ENCODE results near the gene OCRL.
"Not testable (repeated sequence)": the region's sequence is repeated elsewhere in the genome, so short reads cannot be mapped to it uniquely, and the experiment has no call there.

OCRL gene

GRCh38 chrX:129540722-129541184, 694 bp downstream of the OCRL start:
- no peak for DNase-seq

GRCh38 chrX:129544780-129545179, 4.7 kb downstream of the OCRL start:
- DNase-seq, result no peak

- DNase-seq, result no peak
Observed at GRCh38 chrX:129545408-129545807, 5.3 kb downstream of the OCRL start.

GRCh38 chrX:129549124-129549523, 9.1 kb downstream of the OCRL start:
- no peak for DNase-seq

DNA sequence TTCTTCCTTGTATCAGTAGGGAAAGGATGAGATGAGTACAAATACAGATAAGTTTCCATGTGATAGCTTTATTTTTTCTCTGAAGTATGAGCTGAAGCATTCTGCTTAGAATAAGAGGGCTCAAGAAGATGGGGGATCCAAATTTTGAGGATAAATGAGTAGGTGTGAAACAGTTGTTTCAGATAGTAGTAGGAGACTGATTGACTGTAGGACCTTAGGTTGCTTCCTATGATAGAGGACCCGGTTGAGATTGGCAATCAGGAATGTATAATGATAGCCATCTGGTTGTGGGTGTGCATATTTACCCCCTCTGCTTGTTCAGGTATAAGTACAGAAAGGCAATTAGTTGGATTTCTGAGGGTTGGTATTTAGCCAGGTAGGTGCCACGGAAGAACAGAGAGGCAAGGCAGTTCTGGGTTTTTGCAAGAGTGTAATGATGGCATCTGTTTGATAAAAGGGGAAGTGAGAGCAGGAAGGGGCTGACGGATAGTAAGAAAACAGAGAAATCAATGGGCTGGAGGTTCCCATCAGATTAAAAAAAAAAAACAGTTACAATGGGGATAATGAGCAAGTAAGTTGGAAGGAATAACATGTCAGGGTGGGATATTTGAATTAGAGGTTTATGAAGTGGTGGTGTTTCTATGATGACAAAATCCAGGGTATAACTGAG, 13.7 kb downstream of the OCRL start:
- DNase-seq, result no peak

GRCh38 chrX:129554816-129555215, 14.8 kb downstream of the OCRL start:
- DNase-seq, result not testable (repeated sequence)

GRCh38 chrX:129556806-129557315, 16.8 kb downstream of the OCRL start:
- no peak for DNase-seq

- DNase-seq, result no peak
Observed at GRCh38 chrX:129557844-129558480, 17.9 kb downstream of the OCRL start.

GRCh38 chrX:129559783-129560182, 19.7 kb downstream of the OCRL start:
- no peak for DNase-seq

DNA sequence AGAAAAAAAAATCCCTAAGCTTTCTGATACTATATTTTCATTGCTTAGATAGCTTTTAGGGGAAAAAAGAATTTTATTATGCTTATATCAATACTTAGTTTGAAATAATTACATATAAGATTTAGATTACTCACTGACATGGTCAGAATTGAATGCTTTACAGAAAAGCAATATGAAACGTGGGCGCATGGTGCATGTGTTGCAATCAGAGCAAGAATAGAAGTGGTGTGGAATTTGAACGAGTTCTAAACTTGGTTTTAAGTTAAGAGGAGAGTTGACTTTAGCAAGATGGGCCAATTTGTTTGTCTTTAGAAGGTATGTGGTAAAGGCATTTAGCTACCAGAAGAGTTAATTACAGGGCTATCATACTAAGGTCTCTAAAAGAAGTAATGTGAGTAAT, 21.4 kb downstream of the OCRL start:
- DNase-seq, result no peak

GRCh38 chrX:129564345-129564744, 24.3 kb downstream of the OCRL start:
- not testable (repeated sequence) for DNase-seq

DNA sequence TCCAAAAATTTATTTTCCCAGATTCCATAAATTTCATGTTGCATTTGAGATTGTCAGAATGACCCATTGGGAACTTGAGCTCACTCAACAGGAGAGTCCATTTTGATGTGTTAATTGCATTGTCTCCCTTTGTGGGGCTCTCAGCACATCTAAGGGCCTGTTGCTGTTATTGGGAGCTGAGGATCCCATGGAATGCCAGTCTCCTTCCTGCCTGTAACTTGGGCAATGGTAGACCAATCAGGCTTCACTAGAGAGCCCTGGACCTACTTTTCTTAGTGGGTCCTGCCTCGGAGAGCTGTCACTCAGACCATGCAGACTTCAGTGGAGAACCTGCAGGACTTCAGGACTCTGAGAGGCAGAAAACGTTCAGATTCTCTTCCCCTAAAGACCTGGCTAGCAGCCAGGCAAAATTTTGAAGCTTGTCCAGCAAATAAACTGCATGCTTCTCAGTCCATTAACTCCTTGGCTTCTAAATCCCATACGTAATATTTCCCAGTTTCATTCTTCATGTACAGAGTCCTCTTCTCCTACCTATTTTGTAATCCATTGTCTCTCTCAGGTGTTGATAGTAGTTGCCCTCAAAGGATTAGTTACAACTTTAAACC, 25.1 kb downstream of the OCRL start:
- no peak for DNase-seq

DNA sequence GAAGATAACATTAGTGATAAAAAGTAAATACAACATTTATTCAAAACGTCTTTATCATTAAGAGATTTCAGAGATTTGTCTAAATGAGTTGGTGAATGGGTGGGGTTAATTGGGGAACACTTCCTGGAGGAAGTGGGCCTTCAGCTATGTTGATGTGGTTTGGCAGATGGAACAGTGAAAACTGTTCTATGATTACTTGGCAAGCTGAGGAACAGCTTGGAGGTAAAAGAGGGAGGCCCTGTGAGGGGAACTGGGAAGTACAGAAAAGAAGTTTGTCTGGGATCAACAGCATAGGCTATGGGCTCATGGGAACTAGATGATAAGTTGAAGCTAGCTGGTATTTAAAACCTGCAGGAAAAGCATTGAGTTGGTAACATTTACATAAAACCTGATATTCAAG, 26.0 kb downstream of the OCRL start:
- DNase-seq, result no peak

DNA sequence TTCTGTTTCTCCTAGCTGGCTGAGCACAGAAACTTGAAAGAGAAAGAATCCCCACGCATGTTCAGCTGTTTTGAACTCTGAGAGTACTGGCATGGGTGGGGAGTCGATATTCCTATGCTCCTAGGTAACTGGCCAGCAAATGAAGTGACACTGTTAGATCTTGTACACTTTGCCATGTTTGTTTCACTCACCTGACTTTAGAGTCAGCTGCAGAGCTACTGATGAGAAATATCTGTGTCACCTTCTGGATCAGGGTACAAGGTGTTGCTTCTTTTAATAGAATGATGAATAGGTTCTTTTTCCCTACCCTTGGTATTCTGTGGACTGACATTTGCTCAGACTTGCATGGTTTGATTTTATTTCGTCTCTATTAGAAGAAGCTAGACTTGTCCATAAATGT, 28.3 kb downstream of the OCRL start:
- no peak for DNase-seq

- no peak for DNase-seq
Observed at GRCh38 chrX:129572422-129572821, 32.4 kb downstream of the OCRL start.

DNA sequence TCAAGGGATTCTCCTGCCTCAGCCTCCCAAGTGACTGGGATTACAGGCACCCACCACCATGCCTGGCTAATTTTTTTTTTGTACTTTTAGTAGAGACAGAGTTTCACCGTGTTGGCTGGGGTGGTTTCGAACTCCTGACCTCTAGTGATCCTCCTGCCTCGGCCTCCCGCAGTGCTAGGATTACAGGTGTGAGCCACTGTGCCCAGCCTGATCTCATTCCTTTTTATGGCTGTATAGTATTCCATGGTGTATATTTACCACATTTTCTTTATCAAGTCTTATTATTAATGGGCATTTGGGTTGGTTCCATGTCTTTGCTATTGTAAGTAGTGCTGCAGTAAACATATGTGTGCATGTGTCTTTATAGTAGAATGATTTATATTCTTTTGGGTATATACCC, 33.6 kb downstream of the OCRL start:
- DNase-seq, result not testable (repeated sequence)

- DNase-seq, result no peak
Observed at GRCh38 chrX:129574214-129574613, 34.2 kb downstream of the OCRL start.

DNA sequence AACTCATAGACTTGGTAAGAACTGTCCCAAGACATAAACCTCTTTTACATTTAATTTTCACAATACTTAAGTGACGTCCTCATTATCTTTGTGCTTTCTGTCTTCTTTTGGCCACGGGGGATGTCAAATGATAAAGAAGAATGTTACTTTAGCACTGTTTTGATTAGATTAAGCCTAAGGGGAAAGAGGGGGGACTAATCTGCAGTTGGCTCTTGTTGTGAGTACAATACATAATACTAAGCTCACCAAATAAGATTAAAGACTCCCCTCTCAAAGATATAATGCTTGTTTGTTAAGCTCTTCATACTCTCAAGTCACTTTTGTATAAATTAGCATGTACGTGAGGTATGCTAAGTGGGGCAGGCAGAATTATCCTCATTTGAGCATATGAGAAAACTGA, 36.5 kb downstream of the OCRL start:
- DNase-seq, result no peak

DNA sequence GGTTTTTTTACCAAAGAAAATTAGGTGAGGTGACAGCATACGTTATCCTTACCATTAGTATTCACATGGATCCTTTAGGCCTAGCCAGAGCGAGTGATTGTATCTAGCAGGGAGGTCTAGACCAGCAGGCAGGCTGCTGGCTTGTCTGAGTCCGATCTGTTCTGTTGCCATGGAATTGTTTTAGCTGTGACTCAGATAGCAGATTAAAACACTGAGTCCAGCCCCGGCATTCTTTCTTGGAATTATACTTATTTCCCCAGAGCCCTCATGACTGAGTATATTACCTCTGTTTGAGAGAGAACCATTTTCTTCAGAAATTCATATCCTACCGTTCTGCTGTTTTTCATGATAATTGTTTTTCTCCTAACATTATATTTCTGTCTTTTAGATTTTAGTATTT, 37.4 kb downstream of the OCRL start:
- DNase-seq, result no peak

- no peak for DNase-seq
Observed at GRCh38 chrX:129577877-129578276, 37.8 kb downstream of the OCRL start.

DNA sequence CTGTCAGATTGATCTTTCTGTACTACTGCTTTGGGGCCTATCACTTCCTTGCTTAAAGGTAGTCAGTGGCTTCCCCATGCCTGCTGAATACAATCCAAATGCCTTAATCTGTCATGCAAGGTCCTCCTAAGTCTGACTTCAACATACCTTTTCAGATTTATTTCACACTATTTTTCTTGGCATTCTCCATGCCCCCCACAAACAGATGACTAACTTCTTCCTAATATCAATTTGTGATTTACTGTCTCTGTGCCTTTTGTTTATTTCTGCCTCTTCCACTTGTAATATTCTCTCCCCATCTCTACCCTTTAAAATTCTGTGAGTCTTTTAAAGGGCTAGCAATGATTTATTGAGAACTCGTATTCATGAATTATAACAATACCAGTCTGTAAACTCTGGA, 41.8 kb downstream of the OCRL start:
- DNase-seq, result no peak

GRCh38 chrX:129585167-129585566, 45.1 kb downstream of the OCRL start:
- DNase-seq, result no peak

DNA sequence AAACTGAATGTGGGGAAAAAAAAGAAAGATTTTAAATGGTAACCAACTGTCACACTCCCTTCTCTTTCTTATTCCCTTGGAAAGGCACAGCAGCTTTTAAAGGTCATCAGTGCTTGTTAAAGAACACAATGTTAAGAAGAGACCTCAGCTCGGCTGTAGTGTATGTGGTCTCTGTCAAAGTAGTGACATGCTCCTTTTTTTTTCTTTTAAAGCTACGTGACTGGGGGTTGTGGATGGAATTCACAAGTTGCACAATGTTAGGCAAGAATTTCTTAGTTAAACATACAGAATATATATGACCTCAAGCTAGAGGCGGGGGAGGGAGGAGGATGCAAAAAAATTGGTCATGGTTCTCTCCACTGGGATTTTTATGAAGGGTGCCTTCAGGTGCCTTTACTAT, 45.6 kb downstream of the OCRL start:
- DNase-seq, result no peak

DNA sequence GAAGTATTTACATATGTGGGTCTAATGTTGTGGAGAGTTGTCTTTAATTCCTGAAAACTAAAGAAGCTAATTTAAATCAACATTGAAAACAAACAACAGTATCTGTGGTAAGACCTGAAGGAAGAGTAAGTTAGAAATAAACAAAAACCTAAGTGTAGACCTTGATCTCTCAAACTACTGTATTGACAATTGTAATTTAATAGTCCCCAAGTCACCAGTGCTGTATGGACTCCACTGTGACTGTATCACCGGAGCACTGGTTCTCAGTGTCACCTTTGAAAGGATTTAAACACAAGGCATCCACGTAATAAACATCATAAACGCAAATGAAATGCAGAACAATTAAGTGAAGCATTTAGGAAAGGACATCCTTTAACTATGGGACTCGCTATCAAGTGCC, 46.4 kb downstream of the OCRL start:
- DNase-seq, result no peak

All from activated CD4-positive, alpha-beta T cell treated with anti-CD3 and anti-CD28 coated beads, Interleukin-2, amount 50 U/mL, for 1 hour (primary cell).